ENCODE results near the gene FAM156A.

DNA sequence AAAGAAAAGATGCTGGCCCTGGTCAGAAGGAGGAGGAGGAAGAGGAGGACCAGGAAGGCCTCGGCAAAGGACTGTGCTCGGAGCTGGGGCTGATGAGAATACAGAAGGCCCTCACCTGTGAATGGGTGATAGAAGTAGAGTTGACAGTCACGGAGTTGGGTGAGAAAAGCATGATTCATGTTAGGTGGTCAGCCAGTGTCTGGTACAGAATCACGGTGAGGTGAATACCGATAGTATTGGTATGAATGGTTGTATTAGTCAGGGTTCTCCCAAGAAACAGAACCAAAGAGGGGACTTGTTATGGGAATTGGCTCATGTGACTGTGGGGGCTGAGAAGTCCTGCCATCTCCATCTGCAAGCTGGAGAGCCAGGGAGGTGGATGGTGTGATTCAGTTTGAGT, 32.5 kb upstream of the FAM156A start:
- TF ChIP-seq, protein P1, sequence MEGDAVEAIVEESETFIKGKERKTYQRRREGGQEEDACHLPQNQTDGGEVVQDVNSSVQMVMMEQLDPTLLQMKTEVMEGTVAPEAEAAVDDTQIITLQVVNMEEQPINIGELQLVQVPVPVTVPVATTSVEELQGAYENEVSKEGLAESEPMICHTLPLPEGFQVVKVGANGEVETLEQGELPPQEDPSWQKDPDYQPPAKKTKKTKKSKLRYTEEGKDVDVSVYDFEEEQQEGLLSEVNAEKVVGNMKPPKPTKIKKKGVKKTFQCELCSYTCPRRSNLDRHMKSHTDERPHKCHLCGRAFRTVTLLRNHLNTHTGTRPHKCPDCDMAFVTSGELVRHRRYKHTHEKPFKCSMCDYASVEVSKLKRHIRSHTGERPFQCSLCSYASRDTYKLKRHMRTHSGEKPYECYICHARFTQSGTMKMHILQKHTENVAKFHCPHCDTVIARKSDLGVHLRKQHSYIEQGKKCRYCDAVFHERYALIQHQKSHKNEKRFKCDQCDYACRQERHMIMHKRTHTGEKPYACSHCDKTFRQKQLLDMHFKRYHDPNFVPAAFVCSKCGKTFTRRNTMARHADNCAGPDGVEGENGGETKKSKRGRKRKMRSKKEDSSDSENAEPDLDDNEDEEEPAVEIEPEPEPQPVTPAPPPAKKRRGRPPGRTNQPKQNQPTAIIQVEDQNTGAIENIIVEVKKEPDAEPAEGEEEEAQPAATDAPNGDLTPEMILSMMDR (IDR thresholded peaks at IDR 0.05) = no peak
- no peak for TF ChIP-seq POLR2A (IDR thresholded peaks at IDR 0.05)

All from tibial nerve (tissue), 3 donors.